DND-41 (cell line): ENCODE data around the gene KSR2.

Experiments used
- ATAC-seq: fragments of 200-7000 bp; cut with Tn5 transposase; 3 replicates; pipeline ENCODE4 v1.9.1; 2021; ENCODE audit warnings: low read depth; ENCODE audit not compliant: insufficient read depth
- DNase-seq: peaks from one replicate; pipeline ENCODE4 v3.0.0-alpha.2; 2020
- H2AFZ ChIP-seq: 2 replicates; pipeline ENCODE4 v1.6.0; 2012; ENCODE audit warnings: low read depth, low read length
- H3K27ac ChIP-seq: 2 replicates; pipeline ENCODE4 v1.5.1; 2012; ENCODE audit warnings: low read length, inconsistent platforms
- H3K27me3 ChIP-seq: fragments of 200-600 bp; sonication (generic); 2 replicates; pipeline ENCODE4 v1.6.0; 2012; ENCODE audit warnings: low read length, mild to moderate bottlenecking, inconsistent platforms; ENCODE audit not compliant: insufficient read depth, poor library complexity
- H3K36me3 ChIP-seq: 2 replicates; pipeline ENCODE4 v1.5.1; 2012; ENCODE audit warnings: low read length, inconsistent platforms; ENCODE audit not compliant: insufficient read depth
- H3K4me1 ChIP-seq: 2 replicates; pipeline ENCODE4 v1.5.1; 2012; ENCODE audit warnings: mild to moderate bottlenecking, low read length; ENCODE audit not compliant: insufficient read depth
- H3K4me2 ChIP-seq: 2 replicates; pipeline ENCODE4 v1.6.0; 2012; ENCODE audit warnings: mild to moderate bottlenecking, moderate library complexity, low read length, inconsistent platforms; ENCODE audit not compliant: insufficient read depth
- H3K4me3 ChIP-seq, 2 experiments: fragments of 200-600 bp in 1 of 2; shearing (Covaris generic) in 1 of 2; 2 replicates each; pipeline ENCODE4 v1.5.1; 2012 to 2016; ENCODE audit warnings: inconsistent platforms in 2 of 2, low read length in 2 of 2, mild to moderate bottlenecking in 2 of 2, low read depth in 1 of 2, moderate library complexity in 1 of 2
- H3K79me2 ChIP-seq: 2 replicates; pipeline ENCODE4 v1.6.0; 2012; ENCODE audit warnings: low read length, inconsistent platforms; ENCODE audit not compliant: insufficient read depth
- H3K9ac ChIP-seq: 2 replicates; pipeline ENCODE4 v1.6.0; 2012; ENCODE audit warnings: low read depth, mild to moderate bottlenecking, inconsistent platforms, low read length, moderate library complexity
- H3K9me3 ChIP-seq: 2 replicates; pipeline ENCODE4 v1.5.1; 2012; ENCODE audit warnings: low read length, moderate library complexity, mild to moderate bottlenecking, inconsistent platforms; ENCODE audit not compliant: insufficient read depth, severe bottlenecking
- H4K20me1 ChIP-seq: 2 replicates; pipeline ENCODE4 v1.6.0; 2012; ENCODE audit warnings: low read length; ENCODE audit not compliant: insufficient read depth
- EZH2 ChIP-seq: IDR thresholded peaks from 3 replicates; pipeline ENCODE4 v1.6.1; 2012; ENCODE audit warnings: borderline replicate concordance, low read depth, mild to moderate bottlenecking, moderate library complexity, low read length, inconsistent platforms; ENCODE audit not compliant: severe bottlenecking
- TF ChIP-seq, protein P1 (sequence below): IDR thresholded peaks from 2 replicates; pipeline ENCODE4 v1.5.1; 2012; ENCODE audit warnings: borderline replicate concordance, low read length, moderate library complexity, mild to moderate bottlenecking; ENCODE audit not compliant: poor library complexity, severe bottlenecking; ENCODE audit errors: extremely low read depth

KSR2 gene

DNA sequence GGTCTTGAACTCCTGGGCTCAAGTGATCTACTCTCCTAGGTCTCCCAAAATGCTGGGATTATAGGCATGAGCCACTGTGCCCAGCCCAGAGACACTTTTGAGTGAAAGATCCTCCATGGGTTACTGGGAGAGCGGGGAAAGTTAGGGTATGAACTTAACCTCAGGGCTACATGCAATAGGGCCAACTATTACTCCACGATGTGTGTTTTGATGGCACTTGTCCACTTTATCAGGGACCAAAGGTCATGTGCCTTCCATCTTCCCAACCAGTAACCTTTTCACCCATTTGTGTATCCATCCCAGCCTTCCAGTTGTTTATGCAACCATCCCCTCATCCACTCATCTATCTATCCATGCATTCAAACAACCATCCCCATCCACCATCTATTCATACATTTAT, 546.8 kb downstream of the KSR2 start:
- H3K27ac ChIP-seq: no peak overlapping the region
- no peaks in the 10 kb centered on the region for H3K79me2 ChIP-seq
- H3K27me3 ChIP-seq: peaks cover 13% of the 10 kb centered on the region
- ATAC-seq (no peak), DNase-seq (no peak)
- no peak overlapping the region for H3K9ac ChIP-seq
- no peaks in the 10 kb centered on the region for H3K4me1 ChIP-seq
- no peak overlapping the region for H3K4me3 ChIP-seq
- H2AFZ ChIP-seq: no peak overlapping the region
- H3K36me3 ChIP-seq: no peaks in the 10 kb centered on the region
- H3K9me3 ChIP-seq: no peaks in the 10 kb centered on the region
- no peaks in the 10 kb centered on the region for H4K20me1 ChIP-seq
- no peak overlapping the region for H3K4me2 ChIP-seq
- TF ChIP-seq EZH2: no peak
- TF ChIP-seq, protein P1, sequence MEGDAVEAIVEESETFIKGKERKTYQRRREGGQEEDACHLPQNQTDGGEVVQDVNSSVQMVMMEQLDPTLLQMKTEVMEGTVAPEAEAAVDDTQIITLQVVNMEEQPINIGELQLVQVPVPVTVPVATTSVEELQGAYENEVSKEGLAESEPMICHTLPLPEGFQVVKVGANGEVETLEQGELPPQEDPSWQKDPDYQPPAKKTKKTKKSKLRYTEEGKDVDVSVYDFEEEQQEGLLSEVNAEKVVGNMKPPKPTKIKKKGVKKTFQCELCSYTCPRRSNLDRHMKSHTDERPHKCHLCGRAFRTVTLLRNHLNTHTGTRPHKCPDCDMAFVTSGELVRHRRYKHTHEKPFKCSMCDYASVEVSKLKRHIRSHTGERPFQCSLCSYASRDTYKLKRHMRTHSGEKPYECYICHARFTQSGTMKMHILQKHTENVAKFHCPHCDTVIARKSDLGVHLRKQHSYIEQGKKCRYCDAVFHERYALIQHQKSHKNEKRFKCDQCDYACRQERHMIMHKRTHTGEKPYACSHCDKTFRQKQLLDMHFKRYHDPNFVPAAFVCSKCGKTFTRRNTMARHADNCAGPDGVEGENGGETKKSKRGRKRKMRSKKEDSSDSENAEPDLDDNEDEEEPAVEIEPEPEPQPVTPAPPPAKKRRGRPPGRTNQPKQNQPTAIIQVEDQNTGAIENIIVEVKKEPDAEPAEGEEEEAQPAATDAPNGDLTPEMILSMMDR: no peak

DNA sequence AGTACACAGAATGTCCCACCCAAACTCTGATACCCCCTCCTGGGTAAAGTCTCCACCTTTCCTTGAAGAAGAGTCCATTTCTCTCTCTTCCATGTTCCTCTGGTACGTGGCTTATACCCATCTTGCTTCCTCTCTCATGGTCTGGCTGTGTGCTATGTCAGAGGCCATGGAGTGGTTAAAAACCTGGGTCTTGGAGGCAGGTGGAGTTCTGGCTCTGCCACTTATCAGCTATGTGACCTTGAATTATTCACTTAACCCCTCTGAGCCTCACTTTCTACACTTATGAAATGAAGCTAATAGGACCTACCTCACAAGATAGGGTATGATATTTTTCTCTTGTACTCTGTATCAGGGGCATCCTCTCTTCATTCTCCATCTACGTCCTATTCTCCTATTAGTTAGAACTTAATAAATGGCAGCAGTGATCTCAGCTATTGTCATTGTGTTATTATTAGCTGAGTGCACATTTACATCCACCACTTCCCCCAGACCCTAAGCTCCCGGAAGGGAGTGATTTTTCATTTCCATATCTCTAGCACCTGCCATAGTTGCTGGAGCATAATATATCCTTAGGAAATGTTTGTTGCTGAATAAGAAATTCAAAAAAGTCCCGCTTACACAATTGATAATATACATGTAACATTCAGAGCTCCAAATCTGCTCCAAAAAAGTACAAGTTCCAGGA, 547.6 kb downstream of the KSR2 start:
- ATAC-seq (no peak), DNase-seq (no peak)
- H3K27me3 ChIP-seq: peaks cover 13% of the 10 kb centered on the region
- no peak overlapping the region for H3K27ac ChIP-seq
- no peak overlapping the region for H3K9ac ChIP-seq
- H2AFZ ChIP-seq: no peak overlapping the region
- H3K4me2 ChIP-seq: no peak overlapping the region
- TF ChIP-seq, protein P1: no peak
- no peak for TF ChIP-seq EZH2
- H3K9me3 ChIP-seq: no peaks in the 10 kb centered on the region
- H3K36me3 ChIP-seq: no peaks in the 10 kb centered on the region
- no peaks in the 10 kb centered on the region for H3K4me1 ChIP-seq
- H4K20me1 ChIP-seq: no peaks in the 10 kb centered on the region
- H3K79me2 ChIP-seq: no peaks in the 10 kb centered on the region
- no peak overlapping the region for H3K4me3 ChIP-seq

DNA sequence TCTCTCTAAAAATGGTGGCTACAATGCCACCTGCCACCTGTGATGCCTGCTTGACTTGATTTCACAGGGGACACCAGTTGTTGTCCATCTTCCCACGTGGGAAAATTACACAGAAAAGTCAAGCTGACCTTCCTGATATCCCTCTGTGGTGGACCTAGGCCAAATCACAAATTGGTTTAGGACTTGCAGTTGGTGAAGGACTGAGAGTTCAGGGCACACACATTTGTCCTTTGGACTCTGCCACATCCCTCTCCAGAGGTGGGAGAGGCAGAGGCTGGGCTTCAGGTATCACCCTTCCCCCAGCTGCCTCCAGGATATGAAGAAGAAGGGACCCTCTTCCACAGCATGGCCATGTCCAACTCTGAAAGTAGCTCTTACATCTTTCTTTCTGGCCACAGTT, 551.8 kb downstream of the KSR2 start:
- H3K27me3 ChIP-seq: peaks cover 8% of the 10 kb centered on the region
- H3K4me2 ChIP-seq: no peak overlapping the region
- no peak overlapping the region for H3K27ac ChIP-seq
- H4K20me1 ChIP-seq: no peaks in the 10 kb centered on the region
- no peaks in the 10 kb centered on the region for H3K79me2 ChIP-seq
- ATAC-seq (no peak), DNase-seq (no peak)
- H3K4me1 ChIP-seq: no peaks in the 10 kb centered on the region
- no peak overlapping the region for H3K4me3 ChIP-seq
- H2AFZ ChIP-seq: no peak overlapping the region
- no peak overlapping the region for H3K9ac ChIP-seq
- no peaks in the 10 kb centered on the region for H3K36me3 ChIP-seq
- TF ChIP-seq, protein P1: no peak
- TF ChIP-seq EZH2: no peak
- no peaks in the 10 kb centered on the region for H3K9me3 ChIP-seq
